Brain microvascular endothelial cell (primary cell): Measurements from ENCODE around the gene ZNF485.
"Not testable (repeated sequence)": the region's sequence is repeated elsewhere in the genome, so short reads cannot be mapped to it uniquely, and the experiment has no call there.

ENCODE experiments used
- DNase-seq: peaks from one replicate; pipeline ENCODE4 v3.0.0-alpha.2; 2020
- H3K27ac ChIP-seq: fragments of 250-450 bp; sonication (Bioruptor Pico); 2 replicates; pipeline ENCODE4 v1.5.1; 2020; ENCODE audit warnings: mild to moderate bottlenecking, moderate library complexity
- H3K27me3 ChIP-seq: fragments of 250-450 bp; sonication (Bioruptor Pico); replicated peaks from 2 replicates; pipeline ENCODE4 v1.5.1; 2020; ENCODE audit warnings: mild to moderate bottlenecking
- H3K36me3 ChIP-seq: fragments of 250-450 bp; sonication (Bioruptor Pico); replicated peaks from 2 replicates; pipeline ENCODE4 v1.5.1; 2020; ENCODE audit warnings: mild to moderate bottlenecking
- H3K4me3 ChIP-seq: 2 replicates; pipeline ENCODE4 v1.5.1; 2011; ENCODE audit warnings: low read depth, mild to moderate bottlenecking, control low read depth, low read length, moderate library complexity
- CTCF ChIP-seq: IDR thresholded peaks from 2 replicates; pipeline ENCODE4 v1.5.1; 2011; ENCODE audit warnings: low read depth, mild to moderate bottlenecking, moderate library complexity, low read length, control low read depth, inconsistent platforms; ENCODE audit errors: missing control alignments
- in situ Hi-C: cut with HindIII; loops from 2 replicates; pipeline ENCODE4 v1.10.0; 2017; ENCODE audit warnings: low sequenced_read_pairs, low pct_ligation_motif_present

The ZNF485 gene

GRCh38 chr10:43585046-43585445 is 21.2 kb upstream of the ZNF485 start:
- in situ Hi-C loops: no loop called here
- no peak for TF ChIP-seq CTCF
- no peak overlapping the region for H3K4me3 ChIP-seq
- H3K27ac ChIP-seq: no peak overlapping the region
- H3K27me3 ChIP-seq: no peaks in the 10 kb centered on the region
- DNase-seq: no peak
- H3K36me3 ChIP-seq: no peaks in the 10 kb centered on the region

GRCh38 chr10:43585981-43586729 is 20.1 kb upstream of the ZNF485 start:
- in situ Hi-C loops: no loop called here
- no peak for TF ChIP-seq CTCF
- H3K4me3 ChIP-seq: no peak overlapping the region
- no peaks in the 10 kb centered on the region for H3K27me3 ChIP-seq
- H3K27ac ChIP-seq: no peak overlapping the region
- no peaks in the 10 kb centered on the region for H3K36me3 ChIP-seq
- DNase-seq: no peak

- H3K36me3 ChIP-seq, H3K27ac ChIP-seq, H3K4me3 ChIP-seq, in situ Hi-C loops, DNase-seq, H3K27me3 ChIP-seq: not testable (repeated sequence)
Measured at GRCh38 chr10:43586730-43587115, 19.5 kb upstream of the ZNF485 start.

- TF ChIP-seq CTCF: no peak
- no peaks in the 10 kb centered on the region for H3K36me3 ChIP-seq
- DNase-seq: no peak
- no peaks in the 10 kb centered on the region for H3K27me3 ChIP-seq
- in situ Hi-C loops: no loop called here
- H3K27ac ChIP-seq: no peak overlapping the region
- no peak overlapping the region for H3K4me3 ChIP-seq
Measured at GRCh38 chr10:43591303-43591904, 14.8 kb upstream of the ZNF485 start.

- Histone ChIP-seq H3K4me3 (peak overlapping the region; percentile 9), H3K36me3 (no peaks in the 10 kb centered on the region), H3K27me3 (no peaks in the 10 kb centered on the region), H3K27ac (no peak overlapping the region)
- in situ Hi-C loops: no loop called here
- peak; percentile 62 for DNase-seq
- no peak for TF ChIP-seq CTCF
Measured at GRCh38 chr10:43594944-43595589, 11.2 kb upstream of the ZNF485 start.

GRCh38 chr10:43595739-43596298 is 10.4 kb upstream of the ZNF485 start:
- Histone ChIP-seq H3K27ac (no peak overlapping the region), H3K36me3 (no peaks in the 10 kb centered on the region), H3K4me3 (no peak overlapping the region), H3K27me3 (no peaks in the 10 kb centered on the region)
- no peak for TF ChIP-seq CTCF
- in situ Hi-C loops: no loop called here
- DNase-seq: no peak
